ENCODE data around the gene LMAN2. TPM values are rescaled to one million over a fixed set of nuclear protein-coding genes. Genes with fewer than 3 reads are reported as not detected.

LMAN2 gene
- total RNA-seq, 1 donor from 2014 or later: 60.0 TPM

DNA sequence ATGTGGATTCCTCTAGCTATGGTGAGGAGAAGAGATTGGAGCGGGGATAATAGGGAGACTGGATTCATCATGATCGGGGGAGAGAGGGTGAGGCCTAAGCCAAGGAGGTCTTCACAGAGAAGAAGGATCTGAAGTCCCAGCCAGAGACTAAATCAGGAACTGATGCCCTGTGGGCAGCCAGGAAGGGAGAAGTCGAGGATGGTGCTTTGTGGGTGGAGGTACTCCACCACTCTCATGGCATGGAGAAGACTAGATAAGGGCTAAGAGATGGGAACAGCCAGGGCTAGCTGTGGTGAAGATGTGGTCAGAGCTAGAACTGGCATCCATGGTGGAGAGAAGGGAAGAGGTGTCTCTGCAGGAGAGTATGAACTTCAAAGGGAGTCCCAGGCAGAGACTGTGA is 3.2 kb upstream of the LMAN2 start:
- peaks cover 11% of the 10 kb centered on the region for H3K27me3 ChIP-seq (ENCODE audit: low read depth)
- H3K27ac ChIP-seq (replicated peaks): no peak overlapping the region
- intact Hi-C loops (cut with micrococcal nuclease): no loop called here
- H3K4me1 ChIP-seq: peaks cover 43% of the 10 kb centered on the region
- H3K4me3 ChIP-seq: no peak overlapping the region
- no peaks in the 10 kb centered on the region for H3K9me3 ChIP-seq (replicated peaks)
- TF ChIP-seq, protein P1, sequence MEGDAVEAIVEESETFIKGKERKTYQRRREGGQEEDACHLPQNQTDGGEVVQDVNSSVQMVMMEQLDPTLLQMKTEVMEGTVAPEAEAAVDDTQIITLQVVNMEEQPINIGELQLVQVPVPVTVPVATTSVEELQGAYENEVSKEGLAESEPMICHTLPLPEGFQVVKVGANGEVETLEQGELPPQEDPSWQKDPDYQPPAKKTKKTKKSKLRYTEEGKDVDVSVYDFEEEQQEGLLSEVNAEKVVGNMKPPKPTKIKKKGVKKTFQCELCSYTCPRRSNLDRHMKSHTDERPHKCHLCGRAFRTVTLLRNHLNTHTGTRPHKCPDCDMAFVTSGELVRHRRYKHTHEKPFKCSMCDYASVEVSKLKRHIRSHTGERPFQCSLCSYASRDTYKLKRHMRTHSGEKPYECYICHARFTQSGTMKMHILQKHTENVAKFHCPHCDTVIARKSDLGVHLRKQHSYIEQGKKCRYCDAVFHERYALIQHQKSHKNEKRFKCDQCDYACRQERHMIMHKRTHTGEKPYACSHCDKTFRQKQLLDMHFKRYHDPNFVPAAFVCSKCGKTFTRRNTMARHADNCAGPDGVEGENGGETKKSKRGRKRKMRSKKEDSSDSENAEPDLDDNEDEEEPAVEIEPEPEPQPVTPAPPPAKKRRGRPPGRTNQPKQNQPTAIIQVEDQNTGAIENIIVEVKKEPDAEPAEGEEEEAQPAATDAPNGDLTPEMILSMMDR (IDR thresholded peaks at IDR 0.05; ENCODE audit: borderline replicate concordance): no peak
- DNase-seq: no peak
- H3K36me3 ChIP-seq: peaks cover 2% of the 10 kb centered on the region

DNA sequence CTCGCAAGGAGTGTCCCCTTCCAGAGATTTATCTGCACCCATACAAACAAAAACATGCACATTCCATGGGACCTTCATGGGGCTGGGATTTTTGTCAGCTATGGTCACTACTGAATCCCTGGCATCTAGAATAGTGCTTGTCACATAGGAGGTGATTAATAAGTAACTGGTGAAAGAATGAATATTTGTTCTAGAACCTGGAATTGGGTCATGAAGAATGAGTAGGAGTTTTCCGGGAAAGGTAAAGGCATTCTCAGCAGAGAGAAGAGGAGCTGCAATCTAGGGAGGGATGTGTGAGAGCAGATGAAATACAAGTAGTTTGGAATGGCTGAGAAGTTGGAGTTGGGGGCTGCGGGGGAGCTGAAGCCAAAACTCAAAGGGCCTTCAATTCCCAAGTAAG is 2.8 kb upstream of the LMAN2 start:
- H3K27ac ChIP-seq (replicated peaks): no peak overlapping the region
- no peak for DNase-seq
- H3K4me1 ChIP-seq: peaks cover 43% of the 10 kb centered on the region
- TF ChIP-seq, protein P1 (IDR thresholded peaks at IDR 0.05; ENCODE audit: borderline replicate concordance): no peak
- intact Hi-C loops (cut with micrococcal nuclease): no loop called here
- H3K27me3 ChIP-seq (ENCODE audit: low read depth): peaks cover 11% of the 10 kb centered on the region
- peaks cover 6% of the 10 kb centered on the region for H3K36me3 ChIP-seq
- H3K4me3 ChIP-seq: no peak overlapping the region
- no peaks in the 10 kb centered on the region for H3K9me3 ChIP-seq (replicated peaks)

DNA sequence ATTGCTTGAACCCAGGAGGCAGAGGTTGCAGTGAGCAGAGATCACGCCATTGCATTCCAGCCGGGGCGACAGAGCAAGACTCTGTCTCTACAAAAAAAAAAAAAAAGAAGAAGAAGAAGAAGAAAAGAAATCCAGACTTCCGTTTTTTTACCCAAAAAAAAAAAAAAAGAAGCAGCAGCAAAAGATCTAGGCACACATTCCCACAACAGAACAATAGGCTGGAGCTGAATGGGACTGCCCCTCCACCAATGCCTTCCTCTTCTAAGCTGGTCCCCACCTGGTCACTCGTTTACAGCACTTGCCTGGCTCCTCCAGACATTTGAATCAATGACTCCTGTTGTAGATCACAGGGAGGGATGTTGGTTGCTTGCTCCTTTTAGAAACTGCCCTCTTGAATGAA is 1.6 kb upstream of the LMAN2 start:
- peaks cover 40% of the 10 kb centered on the region for H3K4me1 ChIP-seq

DNA sequence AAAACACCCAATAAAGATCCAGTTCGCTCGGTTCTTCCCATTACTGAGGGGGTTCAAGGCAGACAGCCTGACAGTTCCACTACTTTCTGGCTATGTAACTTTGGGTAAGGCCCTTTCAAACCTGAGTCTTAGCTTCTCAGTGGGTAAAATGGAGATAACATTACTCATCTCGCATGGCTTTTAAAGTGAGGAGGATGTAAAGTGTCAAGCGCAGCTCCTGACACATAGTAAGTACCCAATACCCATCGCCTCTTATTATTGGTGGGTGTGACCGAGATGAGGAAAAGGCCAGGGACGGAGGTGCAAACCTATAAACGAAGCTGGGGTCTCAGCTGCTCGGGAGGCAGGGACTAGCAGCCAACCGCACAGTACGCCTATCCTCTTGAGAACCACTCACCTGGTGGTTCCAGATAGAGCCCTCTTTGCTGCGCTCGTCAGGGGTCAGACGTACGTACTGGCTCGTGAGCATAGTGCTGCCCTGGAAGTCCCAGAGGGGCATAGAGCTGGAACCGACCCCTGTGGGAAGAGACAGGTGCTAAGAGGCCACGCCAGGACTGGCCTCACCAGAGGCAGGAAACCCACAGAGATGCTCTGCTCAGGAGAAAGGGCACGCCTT is 584 bp downstream of the LMAN2 start:
- peaks cover 44% of the 10 kb centered on the region for H3K4me1 ChIP-seq

More for the DNA sequence above, 1.6 kb upstream of the LMAN2 start:
- H3K4me3 ChIP-seq: no peak overlapping the region
- TF ChIP-seq, protein P1 (IDR thresholded peaks at IDR 0.05; ENCODE audit: borderline replicate concordance): no peak
- no peak overlapping the region for H3K27ac ChIP-seq (replicated peaks)
- intact Hi-C loops (cut with micrococcal nuclease): no loop called here
- H3K9me3 ChIP-seq (replicated peaks): no peaks in the 10 kb centered on the region
- H3K36me3 ChIP-seq: peaks cover 12% of the 10 kb centered on the region
- peaks cover 4% of the 10 kb centered on the region for H3K27me3 ChIP-seq (ENCODE audit: low read depth)
- DNase-seq: no peak

DNA sequence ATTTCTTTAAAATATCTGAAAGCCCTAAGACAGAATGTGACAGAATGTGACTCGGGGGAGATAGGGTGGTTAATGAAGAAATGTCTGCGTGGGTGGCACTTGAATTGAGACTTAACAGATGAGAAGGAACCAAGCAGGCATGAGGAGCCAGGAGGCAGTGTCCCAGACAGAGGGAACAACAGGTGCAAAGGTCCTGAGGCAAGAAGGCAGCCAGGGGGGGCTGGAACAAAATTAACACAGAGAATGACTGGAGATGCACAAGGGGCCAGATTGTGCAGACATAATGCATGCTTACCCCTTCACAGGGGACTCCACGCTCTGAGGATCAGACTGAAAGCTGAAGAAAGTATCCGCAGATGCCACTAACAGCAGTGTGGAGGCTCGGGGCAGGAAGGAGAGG is 1.7 kb downstream of the LMAN2 start:
- no peaks in the 10 kb centered on the region for H3K9me3 ChIP-seq (replicated peaks)
- peak overlapping the region; percentile 100 for H3K4me3 ChIP-seq
- peaks cover 37% of the 10 kb centered on the region for H3K36me3 ChIP-seq
- TF ChIP-seq, protein P1 (IDR thresholded peaks at IDR 0.05; ENCODE audit: borderline replicate concordance): no peak
- peaks cover 44% of the 10 kb centered on the region for H3K4me1 ChIP-seq
- H3K27me3 ChIP-seq (ENCODE audit: low read depth): no peaks in the 10 kb centered on the region
- no peak for DNase-seq
- no peak overlapping the region for H3K27ac ChIP-seq (replicated peaks)
- intact Hi-C loops (cut with micrococcal nuclease): no loop called here

More for the DNA sequence above, 584 bp downstream of the LMAN2 start:
- no peaks in the 10 kb centered on the region for H3K27me3 ChIP-seq (ENCODE audit: low read depth)
- H3K4me3 ChIP-seq: peak overlapping the region; percentile 100
- TF ChIP-seq, protein P1 (IDR thresholded peaks at IDR 0.05; ENCODE audit: borderline replicate concordance): no peak
- H3K36me3 ChIP-seq: peaks cover 27% of the 10 kb centered on the region
- H3K9me3 ChIP-seq (replicated peaks): no peaks in the 10 kb centered on the region
- H3K27ac ChIP-seq (replicated peaks): peak overlapping the region; percentile 98
- intact Hi-C loops (cut with micrococcal nuclease): no loop called here
- no peak for DNase-seq

Measured in left ventricle myocardium inferior (tissue), 1 donor.